ENCODE measurements around the gene DCP2.
A peak's percentile ranks its signal among the peaks of the same experiment; 100 is the strongest.

The DCP2 gene

DNA sequence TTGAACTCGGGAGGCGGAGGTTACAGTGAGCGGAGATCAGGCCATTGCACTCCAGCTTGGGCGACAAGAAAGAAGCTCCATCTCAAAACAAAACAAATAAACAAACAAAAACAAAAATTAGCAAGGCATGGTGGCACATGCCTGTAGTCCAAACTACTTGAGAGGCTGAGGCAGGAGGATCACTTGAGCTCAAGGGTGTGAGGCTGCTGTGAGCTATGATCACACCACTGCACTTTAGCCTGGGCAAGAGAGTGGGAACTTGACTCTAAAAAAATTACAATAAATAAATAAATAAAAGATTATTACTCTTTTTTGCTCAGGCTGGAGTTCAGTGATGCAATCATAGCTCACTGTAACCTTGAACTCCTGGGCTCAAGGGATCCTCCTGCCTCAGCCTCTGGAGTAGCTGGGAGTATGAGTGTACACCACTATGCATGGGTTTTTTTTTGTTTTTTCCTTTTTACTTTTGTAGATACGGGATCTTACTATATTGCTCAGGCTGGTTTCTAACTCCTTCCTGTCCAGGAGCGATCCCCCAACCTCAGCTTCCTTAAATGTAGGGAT lies 9.0 kb upstream of the DCP2 start:
- DNase-seq: no peak

DNA sequence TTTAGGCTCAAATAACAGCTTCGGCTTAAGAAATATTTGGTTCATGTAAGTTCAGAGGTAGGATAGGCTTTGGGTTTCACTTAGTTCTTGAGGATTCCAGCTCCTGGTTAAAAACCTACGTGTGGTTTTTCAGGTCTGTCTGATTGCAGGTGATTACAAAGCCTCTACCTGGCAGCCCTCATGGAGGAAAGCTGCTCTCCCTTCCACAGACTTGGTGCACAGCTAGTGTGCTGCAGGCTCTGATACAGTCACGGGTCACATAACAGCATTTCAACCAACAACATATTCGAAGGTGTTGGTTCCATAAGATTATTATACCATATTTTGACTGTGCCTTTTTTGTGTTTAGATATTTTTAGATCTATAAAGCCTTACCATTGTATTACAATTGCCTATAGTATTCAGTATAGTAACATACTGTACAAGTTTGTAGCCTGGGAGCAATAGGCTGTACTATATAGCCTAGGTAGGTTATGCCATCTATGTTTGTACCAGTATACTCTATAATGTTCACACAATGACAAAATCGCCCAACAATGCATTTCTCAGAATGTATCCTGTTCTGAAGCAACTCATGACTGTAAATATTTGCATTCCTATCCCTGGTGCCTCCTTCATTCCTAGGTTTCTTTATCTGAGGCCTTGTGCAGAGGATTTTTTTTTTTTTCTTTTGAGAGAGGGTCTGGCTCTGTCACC lies 8.0 kb upstream of the DCP2 start:
- DNase-seq: no peak

DNA sequence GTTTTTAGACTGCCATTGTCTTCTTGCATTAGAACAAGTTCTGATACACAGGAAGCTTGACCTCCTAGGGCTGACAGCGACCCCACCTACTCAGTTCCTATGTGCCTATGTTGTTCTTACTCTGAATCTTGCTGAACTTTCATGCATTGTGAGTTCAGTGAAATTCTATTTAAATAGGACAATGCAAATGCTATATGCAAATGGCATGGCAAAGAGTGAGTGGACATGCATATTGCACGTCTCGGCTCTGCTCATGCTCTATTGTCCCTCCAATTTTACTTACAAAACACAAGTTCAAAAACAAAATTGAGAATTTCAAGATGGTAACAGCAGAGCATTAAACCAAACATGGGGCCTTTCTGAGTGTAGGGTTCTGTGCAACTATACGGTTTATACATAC lies 5.3 kb upstream of the DCP2 start:
- no peak for DNase-seq

DNA sequence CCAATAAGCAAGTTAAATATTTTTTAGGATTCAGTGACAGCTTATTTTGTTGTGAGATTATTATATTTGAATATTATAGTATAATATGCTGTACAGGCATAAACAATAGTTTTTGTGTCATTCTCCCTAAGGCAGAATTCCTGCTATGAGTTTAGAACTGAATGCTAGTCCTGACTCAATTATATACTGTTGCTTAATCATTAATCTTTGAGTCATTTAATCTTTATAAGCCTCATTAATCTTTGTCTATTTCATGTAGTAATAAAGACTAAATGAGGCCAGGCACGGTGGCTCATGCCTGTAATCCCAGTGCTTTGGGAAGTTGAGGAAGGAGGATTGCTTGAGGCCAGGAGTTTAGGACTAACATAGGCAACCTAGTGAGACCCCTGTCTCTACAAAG lies 3.6 kb upstream of the DCP2 start:
- DNase-seq: no peak

DNA sequence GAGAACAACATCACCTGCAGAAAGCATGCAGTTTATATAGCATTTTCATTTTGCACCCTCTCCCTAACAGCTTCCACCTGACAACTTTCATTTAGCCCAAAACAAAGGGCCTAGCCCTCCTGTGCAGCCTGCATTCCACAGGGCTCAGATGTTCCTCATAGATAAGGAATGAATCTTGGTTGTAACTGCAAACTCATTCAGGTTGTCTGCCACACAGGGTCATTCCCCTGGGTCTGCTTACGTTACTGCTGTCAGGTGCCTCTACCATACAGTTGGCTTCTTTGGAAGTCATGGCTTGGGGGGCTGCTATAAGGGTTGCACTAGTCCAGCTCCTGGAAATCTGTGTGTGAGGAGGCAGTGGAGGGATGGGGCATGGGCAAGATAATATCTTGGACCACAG lies 2.7 kb upstream of the DCP2 start:
- no peak for DNase-seq

DNA sequence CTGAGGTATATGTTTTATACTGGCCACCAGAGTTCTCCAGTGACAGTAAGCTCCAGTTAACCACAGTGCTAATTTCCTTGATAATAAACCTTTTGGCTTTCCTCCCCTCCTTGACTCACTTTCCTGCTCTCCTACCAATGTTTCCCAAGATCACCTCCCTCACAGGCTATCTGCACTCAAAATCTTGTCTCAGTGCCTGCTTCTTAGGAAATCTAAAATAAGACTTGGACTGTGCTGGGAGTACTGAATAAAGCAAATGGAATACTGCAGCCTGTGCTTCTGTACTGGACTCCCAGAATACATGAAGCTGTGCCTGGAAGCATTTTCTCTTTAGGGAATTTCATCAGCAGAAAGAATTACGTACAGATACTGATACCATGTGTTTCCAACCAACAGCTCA lies 1.7 kb upstream of the DCP2 start:
- DNase-seq: no peak

DNA sequence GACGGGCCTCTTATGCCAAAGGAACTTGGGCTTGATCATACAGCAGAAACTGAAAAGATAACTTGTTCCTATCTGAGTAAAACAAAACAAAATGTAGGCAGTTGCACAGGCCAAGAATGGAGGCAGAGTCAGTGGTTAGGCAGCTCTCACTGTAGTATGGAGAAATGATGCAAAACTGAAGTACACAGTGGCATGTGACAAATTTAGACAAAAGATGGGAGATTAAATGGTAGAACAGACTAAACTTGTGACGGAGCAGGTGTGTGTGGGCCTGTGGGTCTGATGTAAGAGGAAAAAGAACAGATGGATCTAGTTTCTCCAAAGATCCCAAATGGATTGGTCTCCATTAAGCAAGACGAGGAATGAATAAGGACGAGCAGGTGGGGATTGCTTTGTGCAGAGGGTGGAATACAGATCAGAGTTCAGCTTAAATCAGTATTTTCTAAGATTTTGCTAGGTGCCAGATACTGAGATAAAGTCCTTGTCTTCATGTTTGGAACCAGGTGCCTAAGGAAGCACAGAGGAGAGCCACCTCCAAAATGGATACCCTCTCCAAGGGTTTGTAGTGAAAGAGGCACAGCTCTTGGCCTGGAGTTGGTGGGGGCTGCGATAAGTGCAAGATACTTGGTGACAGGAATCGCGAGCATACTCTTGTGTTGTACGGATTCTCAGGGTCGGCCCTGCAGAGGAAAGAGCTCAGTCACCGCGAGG lies 722 bp upstream of the DCP2 start:
- no peak for DNase-seq

DNA sequence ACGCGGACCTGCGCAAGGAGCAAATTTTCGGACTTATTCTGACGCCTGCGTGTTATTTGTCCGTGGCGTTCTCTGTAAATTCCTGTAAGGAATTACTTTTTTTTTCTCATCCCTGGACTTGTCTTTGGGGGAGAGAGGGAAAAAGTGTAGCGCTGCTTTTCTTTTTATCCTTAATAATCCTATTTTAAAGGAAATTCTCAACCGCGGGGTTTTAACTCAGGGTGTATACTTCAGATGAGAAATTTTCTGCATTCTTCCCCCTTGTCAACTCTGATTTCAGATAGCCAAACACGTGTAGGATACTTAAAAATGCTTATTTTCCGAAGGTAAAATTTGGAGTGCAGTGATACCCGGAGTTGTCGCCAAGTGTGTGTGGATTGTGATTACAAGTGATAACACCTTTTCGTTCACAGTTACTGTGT lies 853 bp downstream of the DCP2 start:
- no peak for DNase-seq

DNA sequence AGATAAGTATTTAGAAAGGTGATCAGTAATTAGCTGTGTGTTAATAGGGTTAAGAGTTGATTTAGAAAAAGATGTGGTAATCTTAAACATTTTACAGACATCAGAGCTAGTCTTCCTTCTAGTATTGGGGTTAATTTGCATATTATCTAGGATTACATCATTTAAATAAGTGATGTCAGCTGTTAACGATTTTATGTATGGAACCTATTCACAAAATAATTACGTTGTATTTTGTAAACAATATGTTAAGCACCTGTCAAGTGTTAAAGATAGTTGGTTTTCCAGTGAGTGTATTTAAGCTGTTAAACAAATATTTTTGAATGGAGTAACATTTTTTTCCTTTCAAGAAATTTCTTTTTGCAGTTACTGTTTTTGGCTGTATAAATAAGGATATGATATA lies 2.2 kb downstream of the DCP2 start:
- no peak for DNase-seq

DNA sequence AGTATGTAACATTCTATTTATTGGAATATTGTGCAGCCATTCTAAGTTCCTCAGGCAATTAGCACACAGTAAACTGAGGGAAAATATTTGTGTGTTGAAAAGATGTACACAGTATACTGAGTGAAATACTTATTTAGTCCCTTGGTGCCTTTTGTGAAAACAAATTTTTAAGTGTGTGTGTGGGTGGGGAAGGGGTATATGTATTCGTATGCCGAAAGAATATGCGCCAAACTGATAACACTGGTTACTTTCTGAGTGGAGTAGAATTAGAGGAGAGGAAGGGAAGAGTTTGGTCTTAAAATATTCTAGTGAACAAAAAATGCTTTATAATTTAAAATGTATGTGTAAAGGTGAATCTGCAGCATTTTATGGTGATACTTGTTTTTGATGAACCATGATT lies 3.1 kb downstream of the DCP2 start:
- no peak for DNase-seq

DNA sequence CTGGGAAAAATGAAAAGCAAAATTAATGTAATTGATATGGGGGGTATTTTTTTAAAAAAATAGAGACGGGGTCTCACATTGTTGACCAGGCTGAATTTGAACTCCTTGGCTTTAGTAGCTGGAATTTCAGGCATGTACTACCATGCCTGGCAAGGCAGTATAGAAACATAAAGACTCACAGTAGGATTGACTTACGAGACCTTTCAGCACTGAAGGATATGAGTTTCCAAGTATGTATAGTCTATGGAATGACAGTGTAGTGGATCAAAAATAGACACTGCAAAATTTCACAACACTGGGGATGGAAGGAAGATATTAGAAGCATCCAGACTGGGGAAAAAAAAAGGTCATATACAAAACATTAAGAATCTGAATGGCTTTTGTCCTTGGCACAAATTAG lies 6.8 kb downstream of the DCP2 start:
- peak; percentile 48 for DNase-seq

DNA sequence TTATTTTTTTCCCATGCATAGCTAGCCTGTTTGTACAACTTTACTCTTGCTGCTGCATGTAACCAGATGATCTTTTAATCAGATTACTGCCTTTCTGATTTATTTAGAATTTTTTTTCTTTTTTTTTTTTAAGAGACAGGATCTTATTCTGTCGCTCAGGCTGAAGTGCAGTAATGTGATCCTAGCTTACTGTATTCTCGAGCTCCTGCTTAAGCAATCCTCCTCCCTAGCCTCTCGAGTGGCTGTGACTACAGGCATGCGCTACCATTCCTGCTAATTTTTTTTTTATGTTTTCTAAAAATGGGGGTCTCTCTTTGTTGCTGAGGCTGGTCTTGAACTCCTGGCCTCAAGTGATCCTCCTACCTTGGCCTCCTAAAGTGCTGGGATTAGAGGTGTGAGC lies 9.6 kb downstream of the DCP2 start:
- no peak for DNase-seq

DNA sequence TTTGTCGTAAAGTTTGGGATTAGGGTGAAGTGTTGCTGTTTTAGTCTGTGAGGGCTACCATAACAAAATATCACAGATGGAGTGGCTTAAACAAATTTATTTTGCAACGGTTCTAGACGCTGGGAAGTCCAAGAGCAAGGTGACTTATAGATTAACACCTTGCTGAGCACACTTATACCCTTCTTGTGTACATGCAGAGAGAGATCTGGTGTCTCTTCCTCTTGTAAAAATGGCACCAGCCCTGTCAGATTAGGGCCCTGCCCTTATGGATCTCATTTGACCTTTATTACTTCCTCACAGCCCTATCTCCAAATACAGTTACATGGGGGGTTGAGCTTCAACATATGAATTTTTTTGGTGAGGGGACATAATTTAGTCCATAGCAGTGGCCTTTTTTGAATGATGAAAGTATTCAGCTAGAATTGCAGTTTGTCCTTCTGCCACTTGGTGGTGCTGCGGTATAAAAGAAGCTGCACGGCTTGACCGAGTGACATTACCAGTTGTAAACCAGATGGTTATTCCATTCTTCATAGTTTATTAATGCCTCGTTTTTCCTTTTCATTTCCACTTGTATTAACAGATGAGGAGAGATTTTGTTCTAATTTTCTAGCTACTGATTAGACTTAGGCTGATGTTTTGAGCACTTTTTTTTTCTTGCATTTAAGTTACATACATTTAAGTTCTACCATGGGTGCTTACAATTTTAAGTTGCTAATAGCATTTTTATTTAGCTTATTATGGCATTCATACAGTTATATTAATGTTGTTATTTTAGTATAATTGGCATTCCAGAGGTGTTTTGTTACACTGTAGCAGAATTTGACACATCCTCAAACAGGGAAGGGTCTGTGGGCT lies 19.4 kb downstream of the DCP2 start:
- peak; percentile 66 for DNase-seq

DNA sequence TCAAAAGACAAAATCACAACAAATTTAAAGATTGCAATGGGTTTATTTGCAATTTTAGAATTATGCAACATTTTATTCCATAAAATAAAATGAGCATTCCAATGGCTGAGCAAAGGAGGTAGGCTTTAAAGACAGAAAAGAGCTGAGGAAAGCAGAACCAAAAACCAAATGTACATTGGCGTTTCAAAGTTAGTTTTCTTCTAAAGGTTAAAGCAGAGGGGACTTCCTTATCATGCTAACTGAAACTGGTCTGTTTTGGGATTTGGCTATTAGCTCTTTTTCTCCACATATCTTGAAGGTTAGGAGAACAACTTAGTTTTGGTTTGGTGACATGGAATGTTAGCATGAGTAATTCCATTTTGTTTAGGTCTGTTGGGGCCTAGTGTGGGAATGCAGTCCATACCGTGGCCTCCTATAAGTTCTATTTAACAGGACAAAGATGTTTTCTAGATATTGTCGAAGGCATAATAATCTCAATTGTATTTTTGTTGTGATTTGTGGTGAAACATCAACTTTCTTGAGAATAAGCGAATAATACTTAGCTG lies 20.3 kb downstream of the DCP2 start:
- DNase-seq: peak; percentile 47

DNA sequence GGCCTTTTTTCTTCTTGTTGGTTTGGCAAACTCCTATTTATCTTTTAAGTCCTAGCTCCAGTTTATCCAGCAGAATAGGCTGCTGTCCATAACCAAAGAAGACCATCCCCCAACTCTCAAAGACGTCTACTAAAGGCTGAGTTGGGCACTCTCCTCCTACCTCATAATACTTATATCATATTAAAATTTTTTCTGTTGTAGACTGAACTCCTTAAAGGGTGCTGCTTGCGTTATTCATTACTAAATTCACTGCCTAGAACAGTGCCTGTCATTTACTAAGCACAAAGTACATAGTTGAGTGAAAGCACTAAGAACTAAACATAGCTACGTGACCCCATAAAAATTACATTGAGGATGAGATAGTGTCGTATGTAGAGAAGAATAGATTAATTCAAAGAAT lies 21.7 kb downstream of the DCP2 start:
- DNase-seq: no peak

DNA sequence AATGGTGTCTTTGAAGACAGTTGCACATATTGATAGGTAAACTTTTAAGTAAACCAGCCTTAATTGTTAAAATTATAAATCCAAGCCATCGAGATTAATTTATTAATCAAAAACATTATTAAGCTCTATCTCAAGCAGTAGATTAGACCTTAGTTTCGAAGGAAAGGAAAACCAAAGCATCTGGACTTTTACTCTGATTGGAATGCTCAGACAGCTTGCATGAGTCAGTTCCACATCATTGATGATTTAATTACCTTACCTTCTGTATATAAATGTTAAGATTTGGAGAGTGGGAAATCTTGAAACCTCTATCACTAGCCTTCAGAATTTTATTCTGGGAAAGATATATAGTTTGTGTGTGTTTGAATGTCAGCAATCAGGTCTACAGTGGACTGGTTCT lies 23.9 kb downstream of the DCP2 start:
- no peak for DNase-seq

DNA sequence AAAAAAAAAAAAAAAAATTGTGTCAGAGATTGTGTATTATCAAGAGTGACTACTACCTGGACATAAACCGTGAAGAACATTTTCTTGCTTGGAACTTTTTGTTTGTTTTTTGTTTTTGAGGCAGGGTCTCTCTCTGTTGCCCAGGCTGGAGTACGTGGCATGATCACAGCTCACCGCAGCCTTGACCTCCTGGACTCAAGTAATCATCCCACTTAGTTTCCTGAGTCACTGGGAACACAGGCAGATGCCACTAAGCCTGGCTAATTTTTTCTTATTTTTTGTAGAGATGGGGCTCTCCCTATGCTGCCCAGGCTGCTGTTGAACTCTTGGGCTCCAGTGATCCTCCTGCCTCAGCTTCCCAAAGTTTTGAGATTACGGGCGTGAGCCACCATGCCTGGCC lies 25.8 kb downstream of the DCP2 start:
- DNase-seq: no peak

DNA sequence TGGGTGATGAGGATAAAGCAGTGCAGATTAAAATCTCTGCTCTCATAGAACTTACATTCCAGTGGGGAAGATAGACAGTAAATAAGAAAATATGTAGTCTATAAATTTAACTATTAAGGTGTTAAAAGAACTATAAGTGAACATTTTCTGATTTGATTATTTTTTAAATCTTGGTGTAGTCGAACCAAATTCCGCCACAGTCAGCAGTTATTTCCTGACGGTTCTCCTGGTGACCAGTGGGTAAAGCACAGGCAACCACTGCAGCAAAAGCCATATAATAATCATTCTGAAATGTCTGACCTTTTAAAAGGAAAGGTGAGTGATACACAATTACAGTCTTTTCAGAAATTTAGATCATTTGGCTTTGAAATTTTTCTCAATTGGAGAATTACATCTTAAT lies 27.2 kb downstream of the DCP2 start:
- DNase-seq: no peak

DNA sequence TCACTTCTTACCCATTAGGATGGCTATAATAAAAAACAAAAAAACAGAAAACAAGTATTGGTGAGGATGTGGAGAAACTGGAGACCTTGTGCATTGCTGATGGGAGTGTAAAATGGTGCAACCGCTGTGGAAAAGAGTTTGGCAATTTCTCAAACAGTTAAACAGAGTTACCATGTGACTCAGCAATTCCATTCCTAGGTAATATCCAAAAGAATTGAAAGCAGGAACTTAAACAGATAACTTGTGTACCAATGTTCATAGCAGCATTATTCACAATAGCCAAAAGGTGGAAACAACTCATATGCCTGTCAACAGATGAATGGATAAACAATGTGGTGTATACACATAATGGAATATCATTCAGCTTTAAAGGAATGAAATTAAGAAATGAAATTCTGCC lies 28.9 kb downstream of the DCP2 start:
- DNase-seq: no peak

DNA sequence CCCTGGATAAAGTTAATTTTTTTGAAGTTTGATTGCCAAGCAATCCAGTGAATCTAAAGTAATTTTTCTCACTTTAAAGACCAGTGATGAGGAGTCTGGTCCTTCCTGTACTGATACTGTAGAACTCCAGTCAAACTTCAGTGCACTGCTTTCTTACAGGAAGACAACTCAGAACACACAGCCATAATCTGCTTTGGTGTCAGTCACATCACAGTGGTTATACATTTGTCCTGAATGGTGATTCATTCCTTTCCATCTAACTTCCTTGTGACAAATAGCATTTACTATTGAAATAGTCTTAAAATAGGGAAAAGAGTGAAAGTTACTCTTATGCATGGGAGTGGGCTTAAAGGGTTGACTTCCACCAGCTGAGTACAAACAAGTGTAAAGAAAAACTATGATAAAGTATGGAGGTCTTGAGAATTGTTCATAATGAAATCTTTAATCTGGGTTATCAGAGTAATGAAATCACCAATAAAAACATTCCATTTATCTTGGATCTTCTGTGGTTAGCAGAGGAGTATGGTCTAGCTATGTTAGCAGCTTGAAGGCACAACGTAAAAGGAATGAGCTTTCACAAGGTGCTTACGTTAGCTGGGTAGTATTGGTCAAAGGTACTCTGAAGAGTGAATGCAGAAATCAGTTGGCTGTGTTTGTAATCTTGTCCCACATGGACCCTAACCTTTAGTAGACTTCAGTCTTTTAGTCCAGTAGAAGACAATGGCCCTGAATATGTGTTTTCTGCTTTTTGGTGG lies 41.5 kb downstream of the DCP2 start:
- DNase-seq: no peak

DNA sequence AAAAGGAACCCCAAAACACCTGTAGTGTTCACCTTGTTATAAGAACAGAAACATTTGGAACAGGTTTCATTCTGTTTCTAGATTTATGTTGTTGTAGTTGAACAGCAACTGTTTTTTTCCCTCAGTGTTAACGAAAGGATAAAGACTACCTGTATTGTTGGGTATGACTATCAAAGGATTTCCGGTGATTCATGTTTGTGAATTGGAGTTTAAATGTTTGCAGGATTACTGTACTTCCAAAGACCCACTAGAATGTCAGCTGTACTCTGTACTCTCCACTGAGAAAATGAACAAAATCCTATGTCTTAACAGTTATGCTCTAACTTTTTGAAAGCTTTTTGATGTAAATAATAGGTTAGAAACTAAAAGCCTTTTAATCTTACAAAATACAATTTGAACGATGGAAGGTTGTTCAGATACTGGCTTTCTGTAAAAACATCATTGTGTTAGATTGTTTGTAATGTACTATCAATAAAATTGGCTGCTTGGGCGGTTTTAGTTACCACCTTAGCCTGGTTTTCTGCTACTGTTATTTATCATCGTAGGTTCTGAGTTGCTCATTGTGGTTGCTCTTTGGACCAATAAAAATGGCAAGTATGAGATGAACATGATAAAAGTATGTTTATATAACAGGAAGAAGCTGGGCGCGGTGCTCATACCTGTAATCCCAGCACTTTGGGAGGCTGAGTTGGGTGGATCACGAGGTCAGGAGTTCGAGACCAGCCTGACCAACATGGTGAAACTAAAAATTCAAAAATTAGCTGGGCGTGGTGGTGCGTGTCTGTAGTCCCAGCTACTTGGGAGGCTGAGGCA lies 44.1 kb downstream of the DCP2 start:
- DNase-seq: peak; percentile 60

DNA sequence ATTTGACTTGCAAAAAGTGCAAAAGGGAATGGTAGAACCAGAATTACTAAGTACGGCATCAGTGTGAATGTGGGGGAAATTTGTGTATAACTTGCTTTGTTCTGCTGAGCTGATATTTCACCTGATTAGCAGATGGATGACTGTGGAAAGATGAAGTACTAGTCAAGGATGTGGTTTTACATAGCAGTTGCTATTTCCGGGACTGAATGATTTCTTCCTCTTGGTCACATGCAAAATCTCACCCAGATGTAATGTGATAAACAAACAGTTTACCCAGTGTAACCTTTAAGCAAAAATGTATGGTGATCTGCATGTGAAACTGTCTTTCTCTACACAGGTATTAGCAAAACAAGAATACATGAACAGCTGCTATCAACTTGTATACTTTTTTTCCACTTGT lies 46.1 kb downstream of the DCP2 start:
- no peak for DNase-seq
